Neural cell (in vitro differentiated cells): ENCODE measurements around the gene PGAP3.
A peak's percentile ranks its signal among the peaks of the same experiment; 100 is the strongest.

ENCODE experiments used
- POLR2AphosphoS5 ChIP-seq: IDR thresholded peaks from 2 replicates; pipeline ENCODE4 v1.6.1; 2012
- RAD21 ChIP-seq: fragments of 450-650 bp; conservative IDR thresholded peaks from 2 replicates; pipeline ENCODE4 v1.6.1; 2014; ENCODE audit warnings: antibody characterized with exemption, mild to moderate bottlenecking, moderate library complexity
- REST ChIP-seq: IDR thresholded peaks from 2 replicates; pipeline ENCODE4 v1.6.1; 2012; ENCODE audit warnings: borderline replicate concordance
- TF ChIP-seq, protein P1 (sequence below): fragments of 450-650 bp; IDR thresholded peaks from 2 replicates; pipeline ENCODE4 v1.5.1; 2014; ENCODE audit warnings: antibody characterized with exemption, mild to moderate bottlenecking, moderate library complexity; ENCODE audit not compliant: poor library complexity, severe bottlenecking

- TF ChIP-seq POLR2AphosphoS5 (no peak), RAD21 (peak; percentile 40), REST (no peak)
- TF ChIP-seq, protein P1, sequence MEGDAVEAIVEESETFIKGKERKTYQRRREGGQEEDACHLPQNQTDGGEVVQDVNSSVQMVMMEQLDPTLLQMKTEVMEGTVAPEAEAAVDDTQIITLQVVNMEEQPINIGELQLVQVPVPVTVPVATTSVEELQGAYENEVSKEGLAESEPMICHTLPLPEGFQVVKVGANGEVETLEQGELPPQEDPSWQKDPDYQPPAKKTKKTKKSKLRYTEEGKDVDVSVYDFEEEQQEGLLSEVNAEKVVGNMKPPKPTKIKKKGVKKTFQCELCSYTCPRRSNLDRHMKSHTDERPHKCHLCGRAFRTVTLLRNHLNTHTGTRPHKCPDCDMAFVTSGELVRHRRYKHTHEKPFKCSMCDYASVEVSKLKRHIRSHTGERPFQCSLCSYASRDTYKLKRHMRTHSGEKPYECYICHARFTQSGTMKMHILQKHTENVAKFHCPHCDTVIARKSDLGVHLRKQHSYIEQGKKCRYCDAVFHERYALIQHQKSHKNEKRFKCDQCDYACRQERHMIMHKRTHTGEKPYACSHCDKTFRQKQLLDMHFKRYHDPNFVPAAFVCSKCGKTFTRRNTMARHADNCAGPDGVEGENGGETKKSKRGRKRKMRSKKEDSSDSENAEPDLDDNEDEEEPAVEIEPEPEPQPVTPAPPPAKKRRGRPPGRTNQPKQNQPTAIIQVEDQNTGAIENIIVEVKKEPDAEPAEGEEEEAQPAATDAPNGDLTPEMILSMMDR: peak; percentile 51
Measured at GRCh38 chr17:39671651-39672521, 16.0 kb downstream of the PGAP3 start.
